A673 (cell line): ENCODE data around the gene EFNA3. TPM values are rescaled to one million over a fixed set of nuclear protein-coding genes. Genes with fewer than 3 reads are reported as not detected.

ENCODE experiments used
- BruUV-seq: library from RNA; stranded (reverse); fragments of 400-500 nt; replicated peaks from 2 replicates; lab custom pipeline; 2021; lab: Mats Ljungman, UMichigan
- CTCF ChIA-PET: fragments of 300-600 bp; sonication (Branson Sonifier 250); formaldehyde crosslinking; loops from one replicate; lab custom pipeline; 2022; ENCODE audit warnings: antibody characterized with exemption; lab: Charles Lee
- POLR2A ChIA-PET: fragments of 300-600 bp; sonication (Branson Sonifier 250); formaldehyde crosslinking; loops from one replicate; lab custom pipeline; 2022; ENCODE audit warnings: antibody characterized with exemption; ENCODE audit not compliant: low non-redundant PET; lab: Charles Lee
- DNase-seq: peaks from one replicate; pipeline ENCODE4 v3.0.0-alpha.2; 2015; ENCODE audit warnings: low spot score
- H3K27ac ChIP-seq: fragments of 200-600 bp; sonication (generic); 2 replicates; pipeline ENCODE4 v1.5.1; 2016; ENCODE audit warnings: mixed run types, low read depth, mild to moderate bottlenecking, mixed read lengths, antibody characterized with exemption, low read length; ENCODE audit not compliant: poor library complexity, severe bottlenecking
- H3K27me3 ChIP-seq: fragments of 200-600 bp; sonication (generic); replicated peaks from 2 replicates; pipeline ENCODE4 v1.6.1; 2017; ENCODE audit warnings: mixed run types, low read depth, mild to moderate bottlenecking, mixed read lengths, antibody characterized with exemption, low read length; ENCODE audit not compliant: insufficient read depth, poor library complexity
- H3K36me3 ChIP-seq: fragments of 200-600 bp; sonication (generic); 2 replicates; pipeline ENCODE4 v1.6.1; 2016; ENCODE audit warnings: mixed run types, mild to moderate bottlenecking, mixed read lengths, antibody characterized with exemption, low read length; ENCODE audit not compliant: insufficient read depth, poor library complexity, severe bottlenecking
- H3K4me1 ChIP-seq: fragments of 200-600 bp; sonication (generic); 2 replicates; pipeline ENCODE4 v1.6.1; 2017; ENCODE audit warnings: mixed run types, mild to moderate bottlenecking, mixed read lengths, antibody characterized with exemption, low read length; ENCODE audit not compliant: insufficient read depth, poor library complexity, severe bottlenecking
- H3K4me3 ChIP-seq: fragments of 200-600 bp; sonication (generic); 2 replicates; pipeline ENCODE4 v1.5.1; 2016; ENCODE audit warnings: low read depth, mixed run types, mild to moderate bottlenecking, mixed read lengths, low read length; ENCODE audit not compliant: poor library complexity, severe bottlenecking
- H3K9me3 ChIP-seq: fragments of 200-600 bp; sonication (generic); 2 replicates; pipeline ENCODE4 v1.6.1; 2016; ENCODE audit warnings: mixed run types, low read depth, mild to moderate bottlenecking, mixed read lengths, antibody characterized with exemption, low read length; ENCODE audit not compliant: poor library complexity, severe bottlenecking
- CTCF ChIP-seq: fragments of 300-800, 200-600 bp; sonication (generic); conservative IDR thresholded peaks from 2 replicates; pipeline ENCODE4 v1.5.1; 2017; ENCODE audit warnings: low read depth, mild to moderate bottlenecking, antibody characterized with exemption, low read length, moderate library complexity, mixed read lengths
- EZH2 ChIP-seq: fragments of 200-600 bp; sonication (generic); IDR thresholded peaks from 2 replicates; pipeline ENCODE4 v1.6.1; 2017; ENCODE audit warnings: borderline replicate concordance, low read depth, mild to moderate bottlenecking, mixed read lengths, antibody characterized with exemption, low read length; ENCODE audit not compliant: poor library complexity, severe bottlenecking
- intact Hi-C: fragments of 100-400 bp; cut with micrococcal nuclease; formaldehyde crosslinking; loops from one replicate; pipeline ENCODE4 v1.10.0; 2022; ENCODE audit not compliant: unreplicated experiment
- total RNA-seq: library from RNA; stranded (reverse); gene quantifications from 2 replicates; pipeline ENCODE4 v1.2.3, GENCODE V29; 2021

Gene EFNA3
- total RNA-seq, 1 experiment from 2014 or later: 5.8 TPM

GRCh38 chr1:155052439-155053395 is 25.9 kb upstream of the EFNA3 start:
- intact Hi-C loops: no loop called here
- TF ChIP-seq EZH2 (no peak), CTCF (peak; percentile 46; the same call in 1 of the 2 replicates)
- POLR2A ChIA-PET: interaction anchor here (0.5 kb wide), 1 partner anchor 12 kb away, joined by 6 read pairs; no protein-coding TSS in a partner anchor

GRCh38 chr1:155053531-155054105 is 25.0 kb upstream of the EFNA3 start:
- H3K36me3 ChIP-seq: no peaks in the 10 kb centered on the region
- no peak for DNase-seq
- no peaks in the 10 kb centered on the region for H3K9me3 ChIP-seq
- ChIA-PET CTCF (interaction anchor here (2.0 kb wide), 1 partner anchor 8 kb away, joined by 9 read pairs; no protein-coding TSS in a partner anchor), POLR2A (no interaction called here)
- TF ChIP-seq CTCF: no peak
- TF ChIP-seq EZH2: no peak
- H3K27ac ChIP-seq: no peak overlapping the region
- BruUV-seq: no TSS peak
- no peaks in the 10 kb centered on the region for H3K27me3 ChIP-seq
- H3K4me3 ChIP-seq: no peak overlapping the region
- H3K4me1 ChIP-seq: peaks cover 20% of the 10 kb centered on the region
- intact Hi-C loops: no loop called here

More at GRCh38 chr1:155052439-155053395, 25.9 kb upstream of the EFNA3 start:
- H3K4me1 ChIP-seq: peaks cover 20% of the 10 kb centered on the region
- H3K36me3 ChIP-seq: no peaks in the 10 kb centered on the region
- H3K27me3 ChIP-seq: no peaks in the 10 kb centered on the region
- no TSS peak for BruUV-seq
- no peak overlapping the region for H3K27ac ChIP-seq
- DNase-seq: no peak
- peak overlapping the region; percentile 89 for H3K4me3 ChIP-seq
- CTCF ChIA-PET: interaction anchor here (2.0 kb wide), 1 partner anchor 9 kb away, joined by 9 read pairs; no protein-coding TSS in a partner anchor
- H3K9me3 ChIP-seq: no peaks in the 10 kb centered on the region

GRCh38 chr1:155057104-155057503 is 21.5 kb upstream of the EFNA3 start:
- CTCF ChIA-PET: interaction anchor here (0.7 to 1.6 kb wide), 2 partner anchors 28 to 110 kb away, joined by 4 to 5 read pairs; no protein-coding TSS in a partner anchor
- intact Hi-C loops: no loop called here
- TF ChIP-seq EZH2: no peak
- no peak for TF ChIP-seq CTCF
- BruUV-seq: no TSS peak
- H3K36me3 ChIP-seq: no peaks in the 10 kb centered on the region
- H3K4me1 ChIP-seq: peaks cover 16% of the 10 kb centered on the region
- no peak overlapping the region for H3K4me3 ChIP-seq
- no peak for DNase-seq
- POLR2A ChIA-PET: no interaction called here
- no peak overlapping the region for H3K27ac ChIP-seq
- no peaks in the 10 kb centered on the region for H3K9me3 ChIP-seq
- H3K27me3 ChIP-seq: no peaks in the 10 kb centered on the region
